Measurements from ENCODE around the gene MAP4K5. TPM values are rescaled to one million over a fixed set of nuclear protein-coding genes. Genes with fewer than 3 reads are reported as not detected.
A peak's percentile ranks its signal among the peaks of the same experiment; 100 is the strongest.

Gene MAP4K5
- total and polyA plus RNA-seq, 4 donors, result 12.4 to 105 (median 30.2) TPM

- DNase-seq (no peak), ATAC-seq (ENCODE audit: insufficient read depth, low FRiP score) (no peak)
- Histone ChIP-seq H3K4me3 (no peak overlapping the region), H3K9ac (ENCODE audit: insufficient read depth in 1 of 2, low read length in 2 of 2) (no peak overlapping the region), H3K27ac (ENCODE audit: low read depth in 1 of 2, low read length in 1 of 2) (no peak overlapping the region), H3K27me3 (ENCODE audit: control insufficient read depth in 3 of 3, insufficient read depth in 3 of 3, low read length in 2 of 3) (peaks cover 0 to 3% (median 0%) of the 10 kb centered on the region in 3 donors), H3K4me1 (ENCODE audit: control insufficient read depth in 5 of 5, insufficient read depth in 5 of 5, low read length in 5 of 5) (peaks cover 0 to 25% (median 9%) of the 10 kb centered on the region in 5 donors), H3K9me3 (ENCODE audit: control insufficient read depth in 4 of 4, insufficient read depth in 3 of 4, low read length in 3 of 4) (no peaks in the 10 kb centered on the region), H3K36me3 (ENCODE audit: control insufficient read depth in 4 of 4, insufficient read depth in 4 of 4, low read length in 4 of 4) (peaks cover 0 to 3% (median 0%) of the 10 kb centered on the region in 4 donors)
- TF ChIP-seq CTCF (IDR thresholded peaks at IDR 0.05; ENCODE audit: control extremely low read depth, extremely low read depth), result no peak
- 85 to 97% methylated on average over 3 of the region's 3 CpGs for WGBS, 2 donors
Measured at GRCh38 chr14:50534416-50534815, 2.0 kb upstream of the MAP4K5 start.

GRCh38 chr14:50533806-50534205, 1.4 kb upstream of the MAP4K5 start:
- no peak for ATAC-seq (ENCODE audit: insufficient read depth, low FRiP score)

GRCh38 chr14:50533241-50533705, 904 bp upstream of the MAP4K5 start:
- H3K36me3 ChIP-seq (ENCODE audit: control insufficient read depth in 4 of 4, insufficient read depth in 4 of 4, low read length in 4 of 4), result peaks cover 0 to 3% (median 1%) of the 10 kb centered on the region in 4 donors
- no peak overlapping the region for H3K4me3 ChIP-seq
- H3K9me3 ChIP-seq (ENCODE audit: control insufficient read depth in 4 of 4, insufficient read depth in 3 of 4, low read length in 3 of 4), result no peaks in the 10 kb centered on the region
- peaks cover 0 to 30% (median 9%) of the 10 kb centered on the region in 5 donors for H3K4me1 ChIP-seq (ENCODE audit: control insufficient read depth in 5 of 5, insufficient read depth in 5 of 5, low read length in 5 of 5)
- no peak for ATAC-seq (ENCODE audit: insufficient read depth, low FRiP score)
- 16 to 17% methylated on average over 5 of the region's 5 CpGs for WGBS, 2 donors
- no peak for TF ChIP-seq CTCF (IDR thresholded peaks at IDR 0.05; ENCODE audit: control extremely low read depth, extremely low read depth)
- peak overlapping the region in 1 of 2 donors; percentile 98 for H3K27ac ChIP-seq (ENCODE audit: low read depth in 1 of 2, low read length in 1 of 2)
- H3K27me3 ChIP-seq (ENCODE audit: control insufficient read depth in 3 of 3, insufficient read depth in 3 of 3, low read length in 2 of 3), result peaks cover 0 to 3% (median 0%) of the 10 kb centered on the region in 3 donors
- DNase-seq, result no peak
- peak overlapping the region in 1 of 2 donors; percentile 92 for H3K9ac ChIP-seq (ENCODE audit: insufficient read depth in 1 of 2, low read length in 2 of 2)

More at GRCh38 chr14:50533806-50534205, 1.4 kb upstream of the MAP4K5 start:
- 66 to 84% methylated on average over 3 of the region's 3 CpGs for WGBS, 2 donors
- no peak for DNase-seq
- Histone ChIP-seq H3K9me3 (ENCODE audit: control insufficient read depth in 4 of 4, insufficient read depth in 3 of 4, low read length in 3 of 4) (no peaks in the 10 kb centered on the region), H3K4me1 (ENCODE audit: control insufficient read depth in 5 of 5, insufficient read depth in 5 of 5, low read length in 5 of 5) (peaks cover 0 to 29% (median 9%) of the 10 kb centered on the region in 5 donors), H3K27ac (ENCODE audit: low read depth in 1 of 2, low read length in 1 of 2) (no peak overlapping the region), H3K9ac (ENCODE audit: insufficient read depth in 1 of 2, low read length in 2 of 2) (no peak overlapping the region), H3K36me3 (ENCODE audit: control insufficient read depth in 4 of 4, insufficient read depth in 4 of 4, low read length in 4 of 4) (peaks cover 0 to 3% (median 1%) of the 10 kb centered on the region in 4 donors), H3K4me3 (no peak overlapping the region), H3K27me3 (ENCODE audit: control insufficient read depth in 3 of 3, insufficient read depth in 3 of 3, low read length in 2 of 3) (peaks cover 0 to 3% (median 0%) of the 10 kb centered on the region in 3 donors)
- no peak for TF ChIP-seq CTCF (IDR thresholded peaks at IDR 0.05; ENCODE audit: control extremely low read depth, extremely low read depth)

All from lung (tissue), 12 donors.